GM23248 (cell line): ENCODE results near the gene CDAN1.

Source experiments
- EZH2 ChIP-seq: fragments of 200-600 bp; sonication (generic); IDR thresholded peaks from 2 replicates; pipeline ENCODE4 v1.6.1; 2018; ENCODE audit warnings: antibody characterized with exemption, mild to moderate bottlenecking; ENCODE audit not compliant: insufficient read depth, poor library complexity, severe bottlenecking
- EZH2phosphoT487 ChIP-seq: fragments of 200-600 bp; sonication (generic); IDR thresholded peaks from 2 replicates; pipeline ENCODE4 v1.6.1; 2018; ENCODE audit warnings: antibody characterized with exemption, moderate library complexity, mild to moderate bottlenecking, low read depth; ENCODE audit not compliant: insufficient read depth

DNA sequence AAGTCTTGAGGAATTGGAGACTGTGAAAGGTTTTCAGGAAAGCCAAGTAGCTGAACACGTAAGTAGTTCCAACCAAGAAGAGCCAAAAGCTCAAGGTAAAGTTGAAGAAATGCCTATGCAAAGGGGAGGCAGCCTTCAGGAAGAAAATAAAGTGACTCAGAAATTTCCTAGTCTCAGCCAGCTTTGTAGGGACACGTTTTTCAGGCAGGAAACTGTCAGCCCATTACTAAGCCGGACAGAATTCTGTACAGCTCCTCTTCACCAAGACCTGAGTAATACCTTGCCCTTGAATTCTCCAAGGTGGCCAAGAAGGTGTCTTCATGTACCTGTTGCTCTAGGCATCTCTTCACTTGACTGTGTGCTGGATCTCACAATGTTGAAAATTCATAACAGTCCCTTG is 48.6 kb downstream of the CDAN1 start:
- TF ChIP-seq EZH2phosphoT487 = no peak
- TF ChIP-seq EZH2 = no peak
